Measurements from ENCODE around the gene MYLK2.

- TF ChIP-seq, protein P1, sequence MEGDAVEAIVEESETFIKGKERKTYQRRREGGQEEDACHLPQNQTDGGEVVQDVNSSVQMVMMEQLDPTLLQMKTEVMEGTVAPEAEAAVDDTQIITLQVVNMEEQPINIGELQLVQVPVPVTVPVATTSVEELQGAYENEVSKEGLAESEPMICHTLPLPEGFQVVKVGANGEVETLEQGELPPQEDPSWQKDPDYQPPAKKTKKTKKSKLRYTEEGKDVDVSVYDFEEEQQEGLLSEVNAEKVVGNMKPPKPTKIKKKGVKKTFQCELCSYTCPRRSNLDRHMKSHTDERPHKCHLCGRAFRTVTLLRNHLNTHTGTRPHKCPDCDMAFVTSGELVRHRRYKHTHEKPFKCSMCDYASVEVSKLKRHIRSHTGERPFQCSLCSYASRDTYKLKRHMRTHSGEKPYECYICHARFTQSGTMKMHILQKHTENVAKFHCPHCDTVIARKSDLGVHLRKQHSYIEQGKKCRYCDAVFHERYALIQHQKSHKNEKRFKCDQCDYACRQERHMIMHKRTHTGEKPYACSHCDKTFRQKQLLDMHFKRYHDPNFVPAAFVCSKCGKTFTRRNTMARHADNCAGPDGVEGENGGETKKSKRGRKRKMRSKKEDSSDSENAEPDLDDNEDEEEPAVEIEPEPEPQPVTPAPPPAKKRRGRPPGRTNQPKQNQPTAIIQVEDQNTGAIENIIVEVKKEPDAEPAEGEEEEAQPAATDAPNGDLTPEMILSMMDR (IDR thresholded peaks at IDR 0.05), result no peak
- TF ChIP-seq POLR2A (IDR thresholded peaks at IDR 0.05), result no peak
These were observed 10.6 kb downstream of the MYLK2 start for GRCh38 chr20:31829731-31830130.

All from sigmoid colon (tissue), 3 donors.